Umbilical cord (tissue), 2 donors: Measurements from ENCODE around the gene SRPRA. TPM values are rescaled to one million over a fixed set of nuclear protein-coding genes. Genes with fewer than 3 reads are reported as not detected.

ENCODE experiments used
- DNase-seq: peaks from one replicate; pipeline ENCODE4 v3.0.0-alpha.2; 2015; ENCODE audit warnings: low spot score
- total RNA-seq: library from RNA; depleted of rRNA; stranded (reverse); fragments of >200 nt; gene quantifications from one replicate; pipeline ENCODE4 v1.2.3, GENCODE V29; 2014; ENCODE audit warnings: low replicate concordance; ENCODE audit not compliant: insufficient read depth

SRPRA gene
- total RNA-seq, 1 donor from 2014 or later: 32.0 TPM

DNA sequence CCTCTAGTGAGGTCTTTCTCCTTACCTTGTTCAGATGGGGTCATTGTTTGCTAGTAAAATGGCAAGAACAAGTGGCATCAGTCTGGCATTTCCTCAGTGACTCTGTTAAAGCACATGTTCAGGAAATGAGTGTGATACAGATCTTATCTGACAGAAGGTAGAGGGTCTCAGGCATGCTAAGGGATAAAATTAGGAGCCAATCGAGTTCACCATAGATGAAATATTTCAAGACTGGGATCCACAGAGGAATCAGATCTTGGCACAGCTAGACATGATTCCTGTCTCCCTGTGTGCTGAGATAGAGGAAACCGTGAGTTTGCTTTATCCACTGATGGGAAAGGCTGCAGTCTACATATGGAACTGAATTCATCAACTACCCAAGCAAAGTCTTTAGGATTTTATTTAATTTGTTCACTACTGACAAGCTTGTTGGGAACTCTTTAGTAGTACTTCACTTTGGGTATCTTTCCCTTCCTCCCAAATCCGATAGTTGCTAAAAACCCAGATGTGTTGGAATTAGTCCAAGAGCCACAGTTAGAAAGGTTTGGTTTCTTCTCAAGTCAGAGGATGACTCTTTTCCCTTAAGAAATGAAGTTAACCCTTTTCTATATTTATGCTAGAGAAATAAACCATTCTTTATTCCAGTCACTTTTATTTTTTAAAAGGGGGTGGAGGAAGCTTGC, 38.7 kb downstream of the SRPRA start:
- DNase-seq: no peak

GRCh38 chr11:126226334-126227084, 42.2 kb downstream of the SRPRA start:
- DNase-seq: no peak

DNA sequence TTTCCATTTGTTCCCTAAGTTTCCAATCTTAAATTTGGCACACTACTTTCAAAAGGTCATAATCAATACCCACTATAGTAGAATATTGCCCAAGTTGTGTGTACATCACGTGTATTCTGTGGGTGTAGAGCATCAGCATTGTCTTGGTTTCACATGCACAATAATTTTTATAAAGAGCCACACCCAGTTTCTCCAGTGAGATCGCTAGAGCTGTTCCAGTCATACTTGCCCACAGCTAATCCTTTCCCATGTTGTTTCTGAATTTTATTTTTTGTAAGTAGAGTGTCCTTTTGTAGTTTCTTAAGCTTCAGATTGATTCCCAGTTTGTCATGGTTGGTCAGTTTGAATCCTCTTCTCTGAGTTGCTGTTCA, 43.4 kb downstream of the SRPRA start:
- no peak for DNase-seq

DNA sequence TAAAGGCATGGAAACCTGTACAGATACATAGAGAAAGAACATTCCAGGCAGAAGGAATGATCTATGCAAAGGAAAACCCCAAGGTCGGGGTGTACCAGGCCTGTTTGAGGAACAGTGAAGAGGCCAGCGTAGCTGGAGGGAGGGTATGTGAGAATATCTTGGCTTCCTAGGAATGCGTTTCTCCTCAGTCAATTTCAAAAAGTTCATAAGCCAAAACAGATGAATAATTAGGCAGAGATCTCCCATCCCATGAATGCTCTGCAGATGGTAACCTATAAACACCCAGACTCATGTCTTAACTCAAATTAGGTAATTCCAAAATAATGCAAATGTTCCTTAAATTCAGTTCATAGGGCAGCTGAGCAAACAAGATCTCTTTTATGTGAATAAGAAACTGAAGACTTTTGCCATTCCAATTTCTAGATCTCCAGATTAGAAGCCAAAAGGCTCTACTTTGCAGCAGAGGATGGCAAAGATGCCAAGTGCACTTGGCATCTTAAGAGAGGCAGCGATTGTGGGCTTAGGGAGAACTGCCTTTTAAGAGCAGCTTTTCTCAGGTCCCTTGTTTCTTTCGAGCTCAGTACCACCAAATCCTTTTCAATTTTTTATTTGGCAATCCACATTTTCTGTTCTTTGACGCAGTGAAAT, 43.9 kb downstream of the SRPRA start:
- no peak for DNase-seq

DNA sequence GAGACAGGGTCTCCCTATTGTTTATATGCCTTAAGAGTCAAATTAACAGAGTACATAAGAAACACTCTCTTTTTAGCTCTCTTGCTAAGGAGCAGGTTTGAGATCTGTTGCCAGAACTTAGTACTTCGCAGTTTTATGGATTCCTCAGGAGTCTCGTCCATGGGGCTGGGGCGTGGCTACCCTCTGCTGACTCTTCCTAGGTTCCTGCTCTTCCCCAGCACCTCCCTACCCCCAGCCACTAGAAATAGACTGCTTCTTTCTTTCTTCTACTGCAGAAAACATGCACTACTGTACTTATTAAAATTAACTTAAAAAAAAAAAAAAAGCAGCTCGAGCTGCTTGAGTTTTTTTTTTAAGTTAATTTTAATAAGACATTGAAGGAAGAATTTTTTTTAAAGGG, 49.1 kb downstream of the SRPRA start:
- DNase-seq: no peak

GRCh38 chr11:126217491-126217890, 51.2 kb downstream of the SRPRA start:
- DNase-seq: no peak

DNA sequence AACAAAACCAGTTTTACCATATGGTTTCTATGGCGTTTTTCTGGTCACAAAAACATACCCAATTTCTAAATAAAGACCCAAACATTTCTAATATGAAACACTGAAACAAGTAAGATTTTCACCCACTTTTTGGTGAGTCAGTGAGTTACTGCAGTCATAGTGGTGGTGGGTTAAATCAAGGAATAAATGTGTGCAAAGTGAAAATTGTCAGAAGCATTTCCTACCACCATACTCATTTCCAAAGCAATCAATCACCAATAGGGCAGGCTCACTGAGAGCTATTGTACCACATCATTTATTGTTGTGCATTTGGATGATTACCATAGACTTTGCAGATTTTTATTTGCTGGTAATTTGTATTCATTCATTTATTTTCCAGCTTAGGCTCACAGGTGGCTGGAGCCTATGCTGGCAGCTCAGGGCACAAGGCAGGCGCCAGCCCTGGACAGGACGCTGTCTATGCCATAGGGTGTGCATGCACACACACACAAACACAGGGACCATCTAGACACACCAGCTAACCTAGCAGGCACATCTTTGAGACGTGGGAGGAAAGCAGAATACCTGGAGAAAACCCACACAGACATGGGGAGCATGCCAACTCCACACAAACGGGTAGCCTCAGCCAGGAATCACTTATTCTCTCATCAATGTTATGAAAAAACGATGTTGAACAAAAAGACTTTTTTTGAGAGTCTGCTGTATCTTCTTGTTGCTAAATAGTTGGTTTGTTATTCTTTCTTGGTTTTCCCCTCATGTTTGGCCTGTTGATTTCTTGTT, 52.0 kb downstream of the SRPRA start:
- no peak for DNase-seq

GRCh38 chr11:126214841-126215240, 53.9 kb downstream of the SRPRA start:
- no peak for DNase-seq

- DNase-seq: no peak
Observed at GRCh38 chr11:126214441-126214840, 54.3 kb downstream of the SRPRA start.

Other genes starting within 250 kb of the SRPRA start
- gene CDON, start 206.0 kb downstream of the SRPRA start, total RNA-seq: 50.3 TPM
- gene RPUSD4, start 57.2 kb downstream of the SRPRA start, total RNA-seq: 26.7 TPM
- gene FAM118B, start 57.1 kb downstream of the SRPRA start, total RNA-seq: 42.9 TPM
- gene FOXRED1, start 259 bp upstream of the SRPRA start, total RNA-seq: 7.7 TPM
- gene TIRAP, start 14.2 kb upstream of the SRPRA start, total RNA-seq: 6.3 TPM
- gene DCPS, start 35.2 kb upstream of the SRPRA start, total RNA-seq: 7.7 TPM
- gene ST3GAL4, start 86.8 kb upstream of the SRPRA start, total RNA-seq: 30.1 TPM